ENCODE data around the gene KRT32. TPM values are rescaled to one million over a fixed set of nuclear protein-coding genes. Genes with fewer than 3 reads are reported as not detected.

KRT32 gene
- total RNA-seq, 1 donor from 2014 or later: not detected

DNA sequence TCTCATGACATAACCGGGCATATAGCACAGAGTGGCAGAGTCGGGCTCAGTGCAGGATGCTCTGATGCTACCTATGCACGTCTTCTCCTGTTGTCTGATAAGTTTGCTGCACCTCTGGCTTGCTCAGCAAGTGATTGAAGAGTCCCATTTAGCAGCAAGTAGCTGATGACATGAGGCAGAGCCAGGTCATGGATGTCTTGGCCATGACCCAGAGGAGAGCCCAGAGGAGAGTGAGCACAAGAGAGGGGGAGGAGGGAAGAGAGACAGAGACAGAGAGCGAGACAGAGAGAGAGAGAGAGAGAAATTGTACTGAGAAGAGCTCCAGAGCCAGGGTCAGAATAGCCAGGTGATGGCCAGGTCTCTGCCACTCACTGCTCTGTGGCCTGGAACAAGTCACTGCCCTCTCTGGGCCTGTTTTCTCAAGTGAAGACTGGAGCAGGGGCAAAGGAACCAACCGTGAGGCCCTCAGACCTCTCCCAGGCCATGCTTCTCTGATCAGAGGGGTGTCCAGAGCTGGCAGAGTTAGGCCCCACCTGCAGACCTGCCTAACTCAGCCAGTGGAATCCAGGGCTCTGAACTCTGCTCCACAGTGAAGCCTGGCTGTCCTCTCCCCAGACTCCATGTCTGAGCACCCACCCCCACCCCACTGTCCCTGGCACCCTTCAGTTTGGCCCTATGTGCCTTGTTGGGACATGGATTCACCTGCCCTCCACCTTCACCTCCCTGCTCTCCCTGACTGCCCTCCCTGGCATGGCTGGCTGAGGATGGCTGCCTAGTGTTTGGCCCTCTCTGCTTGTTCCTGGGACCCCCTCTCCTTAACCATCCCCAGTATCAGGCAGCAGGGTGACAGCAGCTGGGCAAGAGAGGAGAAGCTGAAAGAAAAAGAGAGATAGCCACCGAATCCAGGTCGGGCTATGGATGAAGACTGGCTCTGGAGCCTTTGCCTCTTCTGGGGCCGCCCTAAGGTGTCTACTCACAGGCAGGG, 18.0 kb upstream of the KRT32 start:
- Histone ChIP-seq H3K4me1 (ENCODE audit: insufficient read depth, low read length) (no peaks in the 10 kb centered on the region), H3K79me2 (ENCODE audit: insufficient read depth, low read length) (no peaks in the 10 kb centered on the region), H3K9me3 (ENCODE audit: insufficient read depth, low read depth, low read length) (no peaks in the 10 kb centered on the region), H3K4me3 (ENCODE audit: insufficient read depth, low read depth, low read length) (no peak overlapping the region), H3K36me3 (ENCODE audit: insufficient read depth, low read length) (no peaks in the 10 kb centered on the region), H3K27ac (ENCODE audit: low read depth, low read length) (no peak overlapping the region), H3K9ac (ENCODE audit: low read length) (no peak overlapping the region), H4K20me1 (ENCODE audit: insufficient read depth, low read length) (no peaks in the 10 kb centered on the region), H2AFZ (ENCODE audit: low read depth, low read length) (no peak overlapping the region), H3K4me2 (ENCODE audit: low read length) (no peak overlapping the region), H3K27me3 (ENCODE audit: insufficient read depth, low read length) (peaks cover 3% of the 10 kb centered on the region)
- DNase-seq (ENCODE audit: low read depth): no peak
- H3K27me3 Mint-ChIP-seq (ENCODE audit: low read depth, unreplicated experiment): peaks cover 60% of the 10 kb centered on the region
- H3K4me3 Mint-ChIP-seq (ENCODE audit: unreplicated experiment): no peak overlapping the region
- no peak overlapping the region for H3K27ac Mint-ChIP-seq (ENCODE audit: unreplicated experiment)
- H3K9me3 Mint-ChIP-seq (ENCODE audit: unreplicated experiment): no peaks in the 10 kb centered on the region
- no peaks in the 10 kb centered on the region for H3K4me1 Mint-ChIP-seq (ENCODE audit: low read depth, unreplicated experiment)
- no peak for FAIRE-seq
- no peak for TF ChIP-seq EZH2 (IDR thresholded peaks at IDR 0.05; ENCODE audit: insufficient read depth, low read length)
- TF ChIP-seq, protein P1, sequence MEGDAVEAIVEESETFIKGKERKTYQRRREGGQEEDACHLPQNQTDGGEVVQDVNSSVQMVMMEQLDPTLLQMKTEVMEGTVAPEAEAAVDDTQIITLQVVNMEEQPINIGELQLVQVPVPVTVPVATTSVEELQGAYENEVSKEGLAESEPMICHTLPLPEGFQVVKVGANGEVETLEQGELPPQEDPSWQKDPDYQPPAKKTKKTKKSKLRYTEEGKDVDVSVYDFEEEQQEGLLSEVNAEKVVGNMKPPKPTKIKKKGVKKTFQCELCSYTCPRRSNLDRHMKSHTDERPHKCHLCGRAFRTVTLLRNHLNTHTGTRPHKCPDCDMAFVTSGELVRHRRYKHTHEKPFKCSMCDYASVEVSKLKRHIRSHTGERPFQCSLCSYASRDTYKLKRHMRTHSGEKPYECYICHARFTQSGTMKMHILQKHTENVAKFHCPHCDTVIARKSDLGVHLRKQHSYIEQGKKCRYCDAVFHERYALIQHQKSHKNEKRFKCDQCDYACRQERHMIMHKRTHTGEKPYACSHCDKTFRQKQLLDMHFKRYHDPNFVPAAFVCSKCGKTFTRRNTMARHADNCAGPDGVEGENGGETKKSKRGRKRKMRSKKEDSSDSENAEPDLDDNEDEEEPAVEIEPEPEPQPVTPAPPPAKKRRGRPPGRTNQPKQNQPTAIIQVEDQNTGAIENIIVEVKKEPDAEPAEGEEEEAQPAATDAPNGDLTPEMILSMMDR (IDR thresholded peaks at IDR 0.05; ENCODE audit: insufficient read depth, low read depth, low read length): no peak
- peaks cover 2% of the 10 kb centered on the region for H3K36me3 Mint-ChIP-seq (ENCODE audit: low read depth, unreplicated experiment)

DNA sequence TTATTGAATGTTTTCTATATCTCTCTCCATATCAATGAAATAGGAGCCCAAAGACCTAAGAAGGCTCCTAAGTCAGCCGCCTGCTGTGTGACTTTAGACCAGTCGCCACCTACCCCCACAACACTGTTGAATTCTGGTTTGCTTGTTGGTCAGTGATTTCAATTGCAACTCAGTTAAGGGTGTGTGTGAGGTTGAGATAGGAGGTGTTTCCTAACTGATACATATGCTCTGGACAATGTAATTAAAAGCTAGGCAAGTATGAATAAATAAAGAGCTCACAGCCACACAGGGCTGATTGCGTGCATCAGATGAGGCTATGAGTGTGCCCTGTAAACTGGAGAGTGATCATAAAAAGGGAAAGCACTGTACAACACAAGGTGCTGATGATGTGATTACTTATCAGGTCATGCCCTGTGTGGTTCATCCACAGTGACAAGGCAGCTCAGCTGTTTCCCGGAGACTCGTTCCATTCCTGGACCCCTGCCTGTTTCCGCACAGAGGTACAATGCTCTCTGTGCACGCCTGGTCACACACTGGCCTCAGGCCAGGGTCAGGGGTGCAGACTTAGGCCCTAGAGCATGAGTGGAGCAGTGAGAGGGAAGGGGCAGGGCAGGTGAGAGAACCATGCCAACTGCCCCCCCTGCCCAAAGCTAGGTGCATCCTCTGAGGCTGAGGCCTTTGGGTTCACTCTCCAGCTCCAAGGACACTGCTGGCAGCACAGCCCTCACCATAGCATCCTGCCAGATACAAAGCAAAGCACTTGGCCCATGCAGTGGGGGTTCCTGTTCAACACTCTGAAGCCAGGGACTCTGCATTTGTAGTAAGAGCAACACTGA, 17.0 kb upstream of the KRT32 start:
- FAIRE-seq (no peak), DNase-seq (ENCODE audit: low read depth) (no peak)
- peaks cover 2% of the 10 kb centered on the region for H3K36me3 Mint-ChIP-seq (ENCODE audit: low read depth, unreplicated experiment)
- TF ChIP-seq, protein P1 (IDR thresholded peaks at IDR 0.05; ENCODE audit: insufficient read depth, low read depth, low read length): no peak
- TF ChIP-seq EZH2 (IDR thresholded peaks at IDR 0.05; ENCODE audit: insufficient read depth, low read length): no peak
- no peak overlapping the region for H3K27ac Mint-ChIP-seq (ENCODE audit: unreplicated experiment)
- no peak overlapping the region for H3K4me3 Mint-ChIP-seq (ENCODE audit: unreplicated experiment)
- H3K9me3 Mint-ChIP-seq (ENCODE audit: unreplicated experiment): no peaks in the 10 kb centered on the region
- H3K4me2 ChIP-seq (ENCODE audit: low read length): no peak overlapping the region
- no peaks in the 10 kb centered on the region for H3K9me3 ChIP-seq (ENCODE audit: insufficient read depth, low read depth, low read length)
- H2AFZ ChIP-seq (ENCODE audit: low read depth, low read length): no peak overlapping the region
- H3K27me3 ChIP-seq (ENCODE audit: insufficient read depth, low read length): peaks cover 3% of the 10 kb centered on the region
- no peak overlapping the region for H3K9ac ChIP-seq (ENCODE audit: low read length)
- H4K20me1 ChIP-seq (ENCODE audit: insufficient read depth, low read length): no peaks in the 10 kb centered on the region
- no peak overlapping the region for H3K4me3 ChIP-seq (ENCODE audit: insufficient read depth, low read depth, low read length)
- H3K27me3 Mint-ChIP-seq (ENCODE audit: low read depth, unreplicated experiment): peaks cover 56% of the 10 kb centered on the region
- H3K36me3 ChIP-seq (ENCODE audit: insufficient read depth, low read length): no peaks in the 10 kb centered on the region
- H3K27ac ChIP-seq (ENCODE audit: low read depth, low read length): no peak overlapping the region
- no peaks in the 10 kb centered on the region for H3K4me1 ChIP-seq (ENCODE audit: insufficient read depth, low read length)
- H3K79me2 ChIP-seq (ENCODE audit: insufficient read depth, low read length): no peaks in the 10 kb centered on the region
- no peaks in the 10 kb centered on the region for H3K4me1 Mint-ChIP-seq (ENCODE audit: low read depth, unreplicated experiment)

All from astrocyte (in vitro differentiated cells and primary cell).